GM12878 (cell line): ENCODE measurements around the gene CIB4. TPM values are rescaled to one million over a fixed set of nuclear protein-coding genes. Genes with fewer than 3 reads are reported as not detected.

Source experiments
- ATAC-seq: fragments of 200-7000 bp; cut with Tn5 transposase; 3 replicates; pipeline ENCODE4 v1.9.1; 2020; ENCODE audit warnings: mild to moderate bottlenecking, moderate library complexity
- BruUV-seq: library from RNA; stranded (reverse); fragments of 400-500 nt; replicated peaks from 2 replicates; lab custom pipeline; 2021; lab: Mats Ljungman, UMichigan
- CTCF ChIA-PET: fragments of 300-600 bp; sonication (Branson Sonifier 250); formaldehyde crosslinking; extraction: SDS; loops from one replicate; lab custom pipeline; 2021; ENCODE audit warnings: inconsistent platforms; lab: Yijun Ruan, JAX
- POLR2A ChIA-PET: fragments of 350-600 bp; formaldehyde crosslinking; extraction: SDS; loops from one replicate; lab custom pipeline; 2021; ENCODE audit warnings: inconsistent platforms; lab: Charles Lee
- RAD21 ChIA-PET: fragments of 300-600 bp; sonication (Branson Sonifier 250); formaldehyde crosslinking; loops from one replicate; lab custom pipeline; 2023; ENCODE audit warnings: antibody characterized with exemption; ENCODE audit not compliant: unreplicated experiment; lab: Charles Lee
- SMC1A ChIA-PET: fragments of 300-600 bp; sonication (Branson Sonifier 250); formaldehyde crosslinking; loops from one replicate; lab custom pipeline; 2023; ENCODE audit not compliant: unreplicated experiment, uncharacterized antibody; lab: Charles Lee
- DNase-seq: peaks from one replicate; pipeline ENCODE4 v3.0.0-alpha.2; 2011; ENCODE audit warnings: low read depth, low spot score
- FAIRE-seq: peaks from 3 replicates; lab custom pipeline; 2011; peaks lifted over from hg19 to GRCh38; lab: Jason Lieb, UNC
- H2AFZ ChIP-seq: 2 replicates; pipeline ENCODE4 v1.6.0; 2011; ENCODE audit warnings: low read depth, low read length, control low read depth; ENCODE audit not compliant: control insufficient read depth
- H3K27ac ChIP-seq: 2 replicates; pipeline ENCODE4 v1.5.1; 2011; ENCODE audit warnings: control low read depth; ENCODE audit not compliant: control insufficient read depth, insufficient read depth
- H3K27me3 ChIP-seq, 2 experiments: replicated peaks in 1 of 2; 2 replicates each; pipeline versions ENCODE4 v1.6.0 to v1.6.1; 2011; ENCODE audit warnings: low read length in 1 of 2; ENCODE audit not compliant: control insufficient read depth in 2 of 2, insufficient read depth in 2 of 2
- H3K36me3 ChIP-seq, 2 experiments: 2 replicates each; pipeline ENCODE4 v1.5.1; 2011; ENCODE audit warnings: low read length in 1 of 2; ENCODE audit not compliant: control insufficient read depth in 2 of 2, insufficient read depth in 2 of 2
- H3K4me1 ChIP-seq: 2 replicates; pipeline ENCODE4 v1.6.1; 2011; ENCODE audit warnings: mild to moderate bottlenecking, low read length, moderate library complexity, mixed read lengths; ENCODE audit not compliant: control insufficient read depth, insufficient read depth
- H3K4me2 ChIP-seq: 2 replicates; pipeline ENCODE4 v1.6.0; 2011; ENCODE audit warnings: control low read depth; ENCODE audit not compliant: control insufficient read depth, insufficient read depth
- H3K4me3 ChIP-seq: fragments of 200-600 bp; sonication (generic); 2 replicates; pipeline ENCODE4 v1.5.1; 2016
- H3K79me2 ChIP-seq: 2 replicates; pipeline ENCODE4 v1.6.0; 2011; ENCODE audit warnings: low read length; ENCODE audit not compliant: control insufficient read depth, insufficient read depth
- H3K9ac ChIP-seq: 2 replicates; pipeline ENCODE4 v1.8.0; 2011; ENCODE audit warnings: low read length, control low read depth, mixed read lengths; ENCODE audit not compliant: control insufficient read depth, insufficient read depth
- H3K9me3 ChIP-seq: replicated peaks from 3 replicates; pipeline ENCODE4 v1.5.1; 2011; ENCODE audit warnings: mild to moderate bottlenecking, low read length; ENCODE audit not compliant: control insufficient read depth, insufficient read depth
- H4K20me1 ChIP-seq: 2 replicates; pipeline ENCODE4 v1.6.0; 2011; ENCODE audit not compliant: control insufficient read depth, insufficient read depth
- ASH2L ChIP-seq: fragments of 300-600, 200-600 bp; sonication (generic); IDR thresholded peaks from 2 replicates; pipeline ENCODE4 v1.6.1; 2017; ENCODE audit warnings: low read depth, mild to moderate bottlenecking, borderline replicate concordance
- CBX3 ChIP-seq: fragments of 200-600 bp; sonication (generic); IDR thresholded peaks from 2 replicates; pipeline ENCODE4 v1.6.1; 2016; ENCODE audit warnings: low read depth, borderline replicate concordance
- HDGF ChIP-seq: fragments of 450-650 bp; IDR thresholded peaks from 2 replicates; pipeline ENCODE4 v1.6.1; 2016; ENCODE audit warnings: antibody characterized with exemption
- IKZF1 ChIP-seq: fragments of 450-650 bp; conservative IDR thresholded peaks from 2 replicates; pipeline ENCODE4 v1.6.1; 2017; ENCODE audit warnings: antibody characterized with exemption, mild to moderate bottlenecking
- KAT2A ChIP-seq: conservative IDR thresholded peaks from 2 replicates; pipeline ENCODE4 v1.6.1; 2011; ENCODE audit warnings: low read depth, low read length; ENCODE audit not compliant: control insufficient read depth
- KLF5 ChIP-seq: fragments of 450-650 bp; IDR thresholded peaks from 2 replicates; pipeline ENCODE4 v1.6.1; 2014; ENCODE audit warnings: mild to moderate bottlenecking; ENCODE audit not compliant: partially characterized antibody
- MTA2 ChIP-seq: fragments of 450-650 bp; IDR thresholded peaks from 2 replicates; pipeline ENCODE4 v1.6.1; 2016; ENCODE audit warnings: low read depth, mild to moderate bottlenecking, moderate library complexity
- NR2C2 ChIP-seq: IDR thresholded peaks from 2 replicates; pipeline ENCODE4 v1.6.1; 2011; ENCODE audit warnings: borderline replicate concordance, low read depth; ENCODE audit not compliant: control insufficient read depth, insufficient read length
- POLR2AphosphoS2 ChIP-seq: IDR thresholded peaks from 2 replicates; pipeline ENCODE4 v1.6.1; 2011; ENCODE audit warnings: low read depth, mild to moderate bottlenecking, low read length, improper control_type of control experiment, moderate library complexity
- RFX5 ChIP-seq: IDR thresholded peaks from 2 replicates; pipeline ENCODE4 v1.6.1; 2011; ENCODE audit warnings: low read depth, low read length, improper control_type of control experiment
- RUNX3 ChIP-seq: IDR thresholded peaks from 2 replicates; pipeline ENCODE4 v1.6.1; 2012; ENCODE audit warnings: low read length, inconsistent platforms
- SMAD5 ChIP-seq: IDR thresholded peaks from 2 replicates; pipeline ENCODE4 v1.6.1; 2016; ENCODE audit warnings: antibody characterized with exemption, low read depth
- SMARCA5 ChIP-seq: fragments of 450-650 bp; IDR thresholded peaks from 2 replicates; pipeline ENCODE4 v1.6.1; 2017; ENCODE audit warnings: mild to moderate bottlenecking
- SPI1 ChIP-seq: IDR thresholded peaks from 2 replicates; pipeline ENCODE4 v1.6.1; 2011; ENCODE audit warnings: low read depth, mild to moderate bottlenecking, low read length, moderate library complexity, borderline replicate concordance; ENCODE audit not compliant: insufficient read depth
- SUPT20H ChIP-seq: IDR thresholded peaks from 2 replicates; pipeline ENCODE4 v1.6.1; 2011; ENCODE audit warnings: low read depth, mild to moderate bottlenecking, low read length, moderate library complexity, borderline replicate concordance; ENCODE audit not compliant: control insufficient read depth
- TCF12 ChIP-seq: IDR thresholded peaks from 2 replicates; pipeline ENCODE4 v1.6.1; 2011; ENCODE audit warnings: low read depth, mild to moderate bottlenecking, low read length
- USF1 ChIP-seq: IDR thresholded peaks from 2 replicates; pipeline ENCODE4 v1.6.1; 2011; ENCODE audit warnings: borderline replicate concordance, low read depth, mild to moderate bottlenecking, moderate library complexity, mixed read lengths, low read length; ENCODE audit not compliant: insufficient read depth; ENCODE audit errors: extremely low read length
- YY1 ChIP-seq: IDR thresholded peaks from 2 replicates; pipeline ENCODE4 v1.6.1; 2011; ENCODE audit warnings: low read depth, mild to moderate bottlenecking, low read length
- ZNF217 ChIP-seq: fragments of 450-650 bp; IDR thresholded peaks from 2 replicates; pipeline ENCODE4 v1.6.1; 2017; ENCODE audit warnings: antibody characterized with exemption, mild to moderate bottlenecking
- WGBS: methylation state at CpG from one replicate; pipeline ENCODE4 v1.1.6; 2016; ENCODE audit warnings: low lambda C conversion rate; ENCODE audit not compliant: insufficient replicate concordance, insufficient coverage; ENCODE audit errors: missing lambda C conversion rate; 5-methylcytosine and 5-hydroxymethylcytosine counted together
- in situ Hi-C: fragments of 300-500 bp; cut with MboI; formaldehyde crosslinking; loops from 9 replicates; pipeline ENCODE4 v1.14.3; 2018; ENCODE audit warnings: mixed read lengths
- intact Hi-C: fragments of 100-400 bp; cut with micrococcal nuclease; formaldehyde crosslinking; loops from one replicate; pipeline ENCODE4 v1.14.2; 2022; ENCODE audit not compliant: unreplicated experiment
- polyA plus RNA-seq, 11 experiments: library from polyadenylated mRNA; depleted of rRNA in 4 of 11; unstranded in 6 of 11; stranded (reverse) in 5 of 11; fragments of >200 nt; fragmentation: Nextera tagmentation in 4 of 11; fragmentation: Illumina TruSeq in 1 of 11; extraction: Ambion mirVana in 4 of 11; extraction: Trizol in 1 of 11; gene quantifications; 1 replicate in 1 of 11; 2 replicates in 10 of 11; pipeline versions ENCODE4 v1.2.1 to v1.2.3, GENCODE V29; 2011 to 2016; ENCODE audit warnings: inconsistent platforms in 2 of 11, missing spikeins in 2 of 11, low read depth in 1 of 11
- total RNA-seq, 4 experiments: library from RNA; depleted of rRNA in 3 of 4; stranded (reverse); fragments of >200 nt in 3 of 4; fragmentation: Illumina TruSeq in 1 of 4; extraction: Trizol in 1 of 4; gene quantifications; 2 replicates each; pipeline versions ENCODE4 v1.2.1 to v1.2.3, GENCODE V29; 2013 to 2021

CIB4 gene
- total and polyA plus RNA-seq, 10 of the 15 experiments (the other 5 are each of a cell fraction or from before 2014, with no cell fraction given): not detected

GRCh38 chr2:26613241-26614215 lies 27.6 kb downstream of the CIB4 start:
- H3K79me2 ChIP-seq: no peaks in the 10 kb centered on the region
- no peak overlapping the region for H3K4me3 ChIP-seq
- intact Hi-C loops (no loop called here), in situ Hi-C loops (no loop called here)
- no peak for ATAC-seq
- WGBS: 17% methylated on average over 13 of the region's 13 CpGs
- no peaks in the 10 kb centered on the region for H3K4me1 ChIP-seq
- BruUV-seq: no TSS peak
- H3K4me2 ChIP-seq: no peak overlapping the region
- no peak overlapping the region for H2AFZ ChIP-seq
- POLR2A ChIA-PET: no interaction called here
- H4K20me1 ChIP-seq: no peaks in the 10 kb centered on the region
- no peak overlapping the region for H3K9ac ChIP-seq
- no peaks in the 10 kb centered on the region for H3K36me3 ChIP-seq
- peaks cover 6 to 7% of the 10 kb centered on the region in 2 experiments; a peak in 3 of 4 replicates for H3K27me3 ChIP-seq
- H3K9me3 ChIP-seq: no peaks in the 10 kb centered on the region
- SMC1A ChIA-PET: no interaction called here
- FAIRE-seq: no peak
- no peak for DNase-seq
- RAD21 ChIA-PET: no interaction called here
- TF ChIP-seq KLF5 (no peak), SPI1 (no peak), IKZF1 (no peak), MTA2 (no peak), KAT2A (no peak), YY1 (no peak), ZNF217 (no peak), POLR2AphosphoS2 (no peak), TCF12 (no peak), ASH2L (no peak), NR2C2 (no peak), SMARCA5 (no peak), RFX5 (no peak), SUPT20H (no peak), RUNX3 (no peak), HDGF (no peak), CBX3 (no peak), USF1 (no peak), SMAD5 (no peak)
- TF ChIP-seq, all 136 proteins: peak for 0
- CTCF ChIA-PET: no interaction called here
- no peak overlapping the region for H3K27ac ChIP-seq
